OCI-LY7 (cell line): ENCODE results near the gene KCNQ5.

Experiments used
- CTCF ChIP-seq: fragments of 200-600 bp; sonication (generic); conservative IDR thresholded peaks from 2 replicates; pipeline ENCODE4 v1.5.1; 2014; ENCODE audit warnings: mild to moderate bottlenecking, antibody characterized with exemption, low read length, moderate library complexity, mixed read lengths
- EZH2phosphoT487 ChIP-seq: fragments of 200-600 bp; sonication (generic); IDR thresholded peaks from 2 replicates; pipeline ENCODE4 v1.6.1; 2018; ENCODE audit warnings: low read depth, borderline replicate concordance, mild to moderate bottlenecking, mixed run types, antibody characterized with exemption, low read length, moderate library complexity, mixed read lengths

- TF ChIP-seq CTCF (no peak), EZH2phosphoT487 (no peak)
Observed at GRCh38 chr6:73209117-73209516, 587.3 kb downstream of the KCNQ5 start.
